Endothelial cell (in vitro differentiated cells): ENCODE results near the gene OR5D14. TPM values are rescaled to one million over a fixed set of nuclear protein-coding genes. Genes with fewer than 3 reads are reported as not detected.

Source experiments
- DNase-seq: peaks from one replicate; pipeline ENCODE4 v3.0.0; 2021; ENCODE audit warnings: low spot score
- H3K27ac Mint-ChIP-seq: one replicate; pipeline ENCODE4 v1.8.0; 2021; ENCODE audit warnings: mixed read lengths, inconsistent platforms; ENCODE audit not compliant: unreplicated experiment
- H3K27me3 Mint-ChIP-seq: one replicate; pipeline ENCODE4 v1.8.0; 2021; ENCODE audit warnings: mild to moderate bottlenecking, moderate library complexity, mixed read lengths, inconsistent platforms; ENCODE audit not compliant: unreplicated experiment
- H3K36me3 Mint-ChIP-seq: one replicate; pipeline ENCODE4 v1.8.0; 2021; ENCODE audit warnings: mild to moderate bottlenecking, low read depth, mixed read lengths, inconsistent platforms; ENCODE audit not compliant: unreplicated experiment
- H3K4me1 Mint-ChIP-seq: one replicate; pipeline ENCODE4 v1.8.0; 2021; ENCODE audit warnings: mild to moderate bottlenecking, mixed read lengths, inconsistent platforms; ENCODE audit not compliant: unreplicated experiment
- H3K4me3 Mint-ChIP-seq: one replicate; pipeline ENCODE4 v1.8.0; 2021; ENCODE audit warnings: mild to moderate bottlenecking, mixed read lengths, inconsistent platforms; ENCODE audit not compliant: unreplicated experiment
- H3K9me3 Mint-ChIP-seq: one replicate; pipeline ENCODE4 v1.8.0; 2021; ENCODE audit warnings: mixed read lengths, inconsistent platforms; ENCODE audit not compliant: unreplicated experiment
- long read RNA-seq: library from polyadenylated mRNA; unstranded; transcript quantifications from one replicate; pipeline ENCODE4 v2.0.0, GENCODE V29; 2020; ENCODE audit not compliant: unreplicated experiment
- total RNA-seq: library from RNA; stranded (reverse); fragmentation: NEBNext Ultra II Directional; extraction: Animal tissue kit (Norgen Biotek cat#: 25700); gene quantifications from one replicate; pipeline ENCODE4 v1.2.1, GENCODE V29; 2021; ENCODE audit not compliant: unreplicated experiment
- TF ChIP-seq, protein P1 (sequence below): fragments of 200-600 bp; sonication (generic); IDR thresholded peaks from one replicate; pipeline ENCODE4 v1.5.0; 2021; ENCODE audit warnings: antibody characterized with exemption; ENCODE audit not compliant: unreplicated experiment

The OR5D14 gene
- not detected for total RNA-seq
- long read RNA-seq: 0 reads

DNA sequence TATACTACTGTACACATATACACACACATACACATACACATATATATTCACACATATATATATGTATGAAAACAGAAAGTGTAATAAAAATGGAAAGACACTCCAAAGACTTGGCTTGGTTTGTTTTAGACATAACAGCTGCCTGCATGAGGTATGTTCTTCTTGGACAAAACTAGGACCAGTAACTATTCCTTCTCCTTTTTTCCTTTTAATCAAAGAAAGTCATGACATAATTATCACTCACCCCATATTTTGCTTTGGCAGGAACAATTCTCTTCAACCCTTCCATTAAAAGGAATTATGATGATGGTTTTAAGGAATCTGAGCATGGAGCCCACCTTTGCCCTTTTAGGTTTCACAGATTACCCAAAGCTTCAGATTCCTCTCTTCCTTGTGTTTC, at the start of gene OR5D14:
TSS of gene OR5D14 (plus strand) at position 301 of the 400 bp plus-strand sequence. CDS start at position 301, 0 bp downstream.
- Mint-ChIP-seq H3K36me3 (no peaks in the 10 kb centered on the region), H3K4me1 (no peaks in the 10 kb centered on the region), H3K27ac (no peak within 1 kb of the TSS), H3K27me3 (peaks cover 3% of the 10 kb centered on the region), H3K4me3 (no peak within 1 kb of the TSS), H3K9me3 (peaks cover 20% of the 10 kb centered on the region)
- TF ChIP-seq, protein P1, sequence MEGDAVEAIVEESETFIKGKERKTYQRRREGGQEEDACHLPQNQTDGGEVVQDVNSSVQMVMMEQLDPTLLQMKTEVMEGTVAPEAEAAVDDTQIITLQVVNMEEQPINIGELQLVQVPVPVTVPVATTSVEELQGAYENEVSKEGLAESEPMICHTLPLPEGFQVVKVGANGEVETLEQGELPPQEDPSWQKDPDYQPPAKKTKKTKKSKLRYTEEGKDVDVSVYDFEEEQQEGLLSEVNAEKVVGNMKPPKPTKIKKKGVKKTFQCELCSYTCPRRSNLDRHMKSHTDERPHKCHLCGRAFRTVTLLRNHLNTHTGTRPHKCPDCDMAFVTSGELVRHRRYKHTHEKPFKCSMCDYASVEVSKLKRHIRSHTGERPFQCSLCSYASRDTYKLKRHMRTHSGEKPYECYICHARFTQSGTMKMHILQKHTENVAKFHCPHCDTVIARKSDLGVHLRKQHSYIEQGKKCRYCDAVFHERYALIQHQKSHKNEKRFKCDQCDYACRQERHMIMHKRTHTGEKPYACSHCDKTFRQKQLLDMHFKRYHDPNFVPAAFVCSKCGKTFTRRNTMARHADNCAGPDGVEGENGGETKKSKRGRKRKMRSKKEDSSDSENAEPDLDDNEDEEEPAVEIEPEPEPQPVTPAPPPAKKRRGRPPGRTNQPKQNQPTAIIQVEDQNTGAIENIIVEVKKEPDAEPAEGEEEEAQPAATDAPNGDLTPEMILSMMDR: no peak
- DNase-seq: no peak

DNA sequence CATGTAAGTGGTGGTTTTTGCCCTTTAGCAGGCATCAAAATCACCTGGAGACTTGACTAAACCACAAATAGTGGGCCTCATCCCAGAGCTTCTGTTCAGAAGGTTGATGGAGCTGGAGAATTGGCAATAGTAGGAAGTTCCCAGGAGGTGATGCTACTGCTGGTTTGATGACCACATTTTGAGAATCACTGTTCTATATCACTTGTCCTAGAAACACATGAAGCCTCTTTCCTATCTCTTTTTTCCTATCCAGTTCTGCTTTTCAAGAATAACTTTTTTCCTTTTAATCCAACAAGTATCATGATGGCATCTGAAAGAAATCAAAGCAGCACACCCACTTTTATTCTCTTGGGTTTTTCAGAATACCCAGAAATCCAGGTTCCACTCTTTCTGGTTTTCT, 22.2 kb upstream of the OR5D14 start, which contains the start of gene OR5D13:
TSS of gene OR5D13 (plus strand) at position 301 of the 400 bp plus-strand sequence. CDS start at position 301, 0 bp downstream.
- TF ChIP-seq, protein P1: no peak
- H3K4me3 Mint-ChIP-seq: no peak within 1 kb of the TSS
- no peak for DNase-seq
- no peaks in the 10 kb centered on the region for H3K4me1 Mint-ChIP-seq
- peaks cover 22% of the 10 kb centered on the region for H3K9me3 Mint-ChIP-seq
- no peak within 1 kb of the TSS for H3K27ac Mint-ChIP-seq
- no peaks in the 10 kb centered on the region for H3K36me3 Mint-ChIP-seq
- H3K27me3 Mint-ChIP-seq: no peaks in the 10 kb centered on the region

DNA sequence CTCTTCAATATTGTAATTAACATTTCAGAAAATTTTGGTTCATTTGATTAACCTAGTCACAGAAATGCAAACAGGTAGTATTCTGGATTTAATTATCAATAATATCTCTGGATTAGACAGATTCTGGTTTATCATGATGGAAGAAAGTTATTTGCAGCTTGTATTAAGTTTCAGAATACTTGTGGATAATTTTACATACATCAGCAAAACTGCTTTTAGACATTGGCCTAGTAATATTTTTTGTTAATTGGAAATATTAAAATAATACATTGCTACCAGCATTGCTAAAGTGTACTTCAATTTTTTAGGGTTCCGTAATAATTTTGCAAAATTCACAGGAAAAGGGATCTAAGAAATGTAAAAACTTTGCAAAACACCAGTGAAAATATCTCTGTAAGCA, 3.8 kb upstream of the OR5D14 start:
- Mint-ChIP-seq H3K27me3 (peaks cover 1% of the 10 kb centered on the region), H3K36me3 (peaks cover 4% of the 10 kb centered on the region), H3K9me3 (peaks cover 30% of the 10 kb centered on the region), H3K4me1 (no peaks in the 10 kb centered on the region), H3K27ac (no peak overlapping the region), H3K4me3 (no peak overlapping the region)
- TF ChIP-seq, protein P1: no peak
- no peak for DNase-seq

DNA sequence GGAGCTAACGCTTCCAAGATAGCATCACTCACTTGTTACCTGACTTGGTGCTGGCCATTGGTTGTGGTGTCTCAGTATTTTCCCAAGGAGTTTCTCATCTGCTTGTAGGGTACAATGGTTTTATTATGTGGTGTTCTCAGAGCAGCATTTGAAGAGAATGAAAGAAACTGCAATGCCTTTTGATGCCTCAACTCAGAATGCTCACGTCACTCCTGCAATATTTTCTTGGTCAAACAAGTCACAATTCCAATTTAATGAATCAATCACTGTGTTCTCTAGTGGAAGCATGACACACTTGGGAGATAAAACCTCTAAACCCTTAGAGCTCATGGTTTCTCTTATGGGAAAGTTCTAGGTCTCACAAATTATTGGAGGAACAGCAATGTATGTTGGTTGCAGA, 2.0 kb upstream of the OR5D14 start:
- H3K27me3 Mint-ChIP-seq: peaks cover 3% of the 10 kb centered on the region
- no peaks in the 10 kb centered on the region for H3K36me3 Mint-ChIP-seq
- DNase-seq: no peak
- peaks cover 20% of the 10 kb centered on the region for H3K9me3 Mint-ChIP-seq
- H3K4me3 Mint-ChIP-seq: no peak overlapping the region
- H3K4me1 Mint-ChIP-seq: no peaks in the 10 kb centered on the region
- TF ChIP-seq, protein P1: no peak
- H3K27ac Mint-ChIP-seq: no peak overlapping the region

DNA sequence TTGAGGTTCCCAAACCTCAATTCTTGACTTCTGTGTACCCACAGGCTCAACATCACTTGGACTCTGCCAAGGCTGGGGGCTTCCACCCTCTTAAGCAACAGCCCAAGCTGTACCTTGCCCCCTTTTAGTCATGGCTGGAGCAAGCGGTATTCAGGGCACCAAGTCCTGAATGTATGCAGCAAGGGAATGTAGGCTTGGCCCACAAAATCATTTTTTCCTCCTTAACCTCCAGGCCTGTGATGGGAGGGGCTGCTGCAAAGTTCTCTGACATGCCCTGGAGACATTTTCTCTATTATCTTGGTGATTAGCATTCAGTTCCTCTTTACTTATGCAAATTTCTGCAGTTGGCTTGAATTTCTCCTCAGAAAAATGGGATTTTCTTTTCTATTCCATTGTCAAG, 10.9 kb downstream of the OR5D14 start:
- Mint-ChIP-seq H3K27ac (no peak overlapping the region), H3K27me3 (peaks cover 4% of the 10 kb centered on the region), H3K4me1 (no peaks in the 10 kb centered on the region), H3K4me3 (no peak overlapping the region), H3K9me3 (peaks cover 17% of the 10 kb centered on the region), H3K36me3 (no peaks in the 10 kb centered on the region)
- no peak for DNase-seq
- TF ChIP-seq, protein P1: no peak
